ENCODE measurements around the gene JPH3.
"Not testable (repeated sequence)": the region's sequence is repeated elsewhere in the genome, so short reads cannot be mapped to it uniquely, and the experiment has no call there.

The JPH3 gene

GRCh38 chr16:87721622-87722585, 119.6 kb downstream of the JPH3 start:
- DNase-seq: no peak

GRCh38 chr16:87722590-87723225, 120.4 kb downstream of the JPH3 start:
- DNase-seq: no peak

- DNase-seq: no peak
Observed at GRCh38 chr16:87723226-87723623, 120.9 kb downstream of the JPH3 start.

- no peak for DNase-seq
Observed at GRCh38 chr16:87724490-87725291, 122.4 kb downstream of the JPH3 start.

- DNase-seq: no peak
Observed at GRCh38 chr16:87725596-87726235, 123.4 kb downstream of the JPH3 start.

- not testable (repeated sequence) for DNase-seq
Observed at GRCh38 chr16:87726577-87726976, 124.3 kb downstream of the JPH3 start.

- DNase-seq: no peak
Observed at GRCh38 chr16:87727346-87727745, 125.0 kb downstream of the JPH3 start.

- DNase-seq: no peak
Observed at GRCh38 chr16:87728026-87728425, 125.7 kb downstream of the JPH3 start.

- DNase-seq: no peak
Observed at GRCh38 chr16:87729266-87729954, 127.1 kb downstream of the JPH3 start.

- no peak for DNase-seq
Observed at GRCh38 chr16:87731607-87732006, 129.3 kb downstream of the JPH3 start.

- DNase-seq: no peak
Observed at GRCh38 chr16:87733190-87733589, 130.9 kb downstream of the JPH3 start.

- no peak for DNase-seq
Observed at GRCh38 chr16:87734644-87735043, 132.3 kb downstream of the JPH3 start.

- DNase-seq: no peak
Observed at GRCh38 chr16:87735270-87736007, 133.1 kb downstream of the JPH3 start.

- no peak for DNase-seq
Observed at GRCh38 chr16:87736008-87736382, 133.7 kb downstream of the JPH3 start.

GRCh38 chr16:87739801-87740200, 137.5 kb downstream of the JPH3 start:
- DNase-seq: no peak

- DNase-seq: no peak
Observed at GRCh38 chr16:87740441-87740840, 138.1 kb downstream of the JPH3 start.

- DNase-seq: no peak
Observed at GRCh38 chr16:87740909-87741424, 138.7 kb downstream of the JPH3 start.

- no peak for DNase-seq
Observed at GRCh38 chr16:87741700-87742415, 139.6 kb downstream of the JPH3 start.

- no peak for DNase-seq
Observed at GRCh38 chr16:87742781-87743490, 140.6 kb downstream of the JPH3 start.

Measured in stimulated activated CD4-positive, alpha-beta T cell treated with anti-CD3 and anti-CD28 coated beads, Interleukin-4, amount 100 ng/mL, for 24 hours (primary cell).